KMS-11 (cell line): ENCODE measurements around the gene HAVCR2.

Source experiments
- H2AFZ ChIP-seq: fragments of 200-600 bp; sonication (generic); 2 replicates; pipeline ENCODE4 v1.6.1; 2016; ENCODE audit warnings: antibody characterized with exemption, mixed run types, low read depth
- H3K27ac ChIP-seq: fragments of 200-600 bp; sonication (generic); 2 replicates; pipeline ENCODE4 v1.6.1; 2016; ENCODE audit warnings: mild to moderate bottlenecking, mixed run types
- H3K27me3 ChIP-seq: fragments of 200-600 bp; sonication (generic); 2 replicates; pipeline ENCODE4 v1.6.1; 2017; ENCODE audit warnings: mild to moderate bottlenecking, low read depth, mixed run types, moderate library complexity; ENCODE audit not compliant: insufficient read depth
- H3K36me3 ChIP-seq: fragments of 200-600 bp; sonication (generic); 2 replicates; pipeline ENCODE4 v1.6.1; 2017; ENCODE audit warnings: mild to moderate bottlenecking, mixed run types; ENCODE audit not compliant: insufficient read depth
- H3K4me1 ChIP-seq: fragments of 200-600 bp; sonication (generic); 2 replicates; pipeline ENCODE4 v1.6.1; 2016; ENCODE audit warnings: mild to moderate bottlenecking, low read depth, mixed run types; ENCODE audit not compliant: poor library complexity, severe bottlenecking
- H3K4me2 ChIP-seq: fragments of 200-600 bp; sonication (generic); 2 replicates; pipeline ENCODE4 v1.7.0; 2016; ENCODE audit warnings: mild to moderate bottlenecking, mixed run types
- H3K4me3 ChIP-seq: fragments of 200-600 bp; sonication (generic); IDR thresholded peaks from 2 replicates; pipeline ENCODE4 v1.6.1; 2017; ENCODE audit warnings: low read depth, low read length, mixed read lengths; ENCODE audit not compliant: insufficient read depth
- H3K79me2 ChIP-seq: fragments of 200-600 bp; sonication (generic); 2 replicates; pipeline ENCODE4 v1.6.1; 2016; ENCODE audit warnings: low read depth, mixed run types; ENCODE audit not compliant: insufficient read depth
- H3K9ac ChIP-seq: fragments of 200-600 bp; sonication (generic); 2 replicates; pipeline ENCODE4 v1.6.1; 2016; ENCODE audit warnings: mild to moderate bottlenecking, mixed run types
- H4K20me1 ChIP-seq: fragments of 200-600 bp; sonication (generic); 2 replicates; pipeline ENCODE4 v1.6.1; 2016; ENCODE audit warnings: mild to moderate bottlenecking, mixed run types; ENCODE audit not compliant: insufficient read depth
- CTCF ChIP-seq: fragments of 200-600 bp; sonication (generic); conservative IDR thresholded peaks from 2 replicates; pipeline ENCODE4 v1.6.1; 2017; ENCODE audit warnings: low read depth, mild to moderate bottlenecking, antibody characterized with exemption, low read length, moderate library complexity, mixed read lengths

The HAVCR2 gene

DNA sequence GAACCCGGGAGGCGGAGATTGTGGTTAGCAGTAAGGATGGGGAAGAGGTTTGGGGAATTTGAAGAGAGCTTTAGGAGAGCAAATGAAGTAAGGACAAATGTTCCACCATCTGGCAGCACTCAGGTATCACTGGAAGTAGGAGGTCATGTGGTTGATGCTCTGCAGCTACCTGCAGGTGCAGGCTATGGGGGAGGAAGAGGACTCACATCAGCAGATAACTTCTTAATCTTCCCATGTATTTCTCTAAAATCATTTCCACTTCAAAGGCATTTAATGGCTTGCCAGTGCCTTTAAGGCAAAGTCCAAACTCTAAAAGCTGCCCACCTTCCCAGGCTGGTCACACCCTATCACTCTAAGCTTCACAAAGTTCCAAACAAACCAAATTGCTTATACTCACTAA, 41.8 kb downstream of the HAVCR2 start:
- H3K36me3 ChIP-seq, result no peaks in the 10 kb centered on the region
- H3K79me2 ChIP-seq, result no peaks in the 10 kb centered on the region
- H3K4me2 ChIP-seq, result no peak overlapping the region
- H3K9ac ChIP-seq, result no peak overlapping the region
- no peak for TF ChIP-seq CTCF
- H3K4me3 ChIP-seq, result no peak overlapping the region
- no peak overlapping the region for H3K27ac ChIP-seq
- peaks cover 6% of the 10 kb centered on the region for H3K4me1 ChIP-seq
- no peak overlapping the region for H2AFZ ChIP-seq
- no peaks in the 10 kb centered on the region for H4K20me1 ChIP-seq
- H3K27me3 ChIP-seq, result no peaks in the 10 kb centered on the region

DNA sequence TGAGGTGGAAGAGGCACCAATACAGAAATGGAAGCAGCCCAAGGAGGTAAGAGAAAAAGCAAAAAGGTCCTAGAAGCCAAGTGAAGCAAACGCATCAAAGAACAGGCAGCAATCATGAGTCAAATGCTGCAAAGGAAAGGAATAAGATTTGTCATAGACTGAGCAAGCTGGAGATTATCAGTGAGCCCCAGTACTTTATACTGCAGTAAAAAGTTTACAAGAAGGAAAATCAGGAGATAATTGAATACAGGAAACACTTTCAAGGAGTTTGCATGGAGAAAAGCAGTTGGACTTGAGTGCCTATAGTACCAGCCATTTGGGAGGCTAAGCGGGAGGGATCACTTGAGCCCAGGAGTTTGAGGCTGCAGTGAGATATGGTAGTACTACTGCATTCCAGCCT, 42.8 kb downstream of the HAVCR2 start:
- no peaks in the 10 kb centered on the region for H3K27me3 ChIP-seq
- no peaks in the 10 kb centered on the region for H3K36me3 ChIP-seq
- H4K20me1 ChIP-seq, result no peaks in the 10 kb centered on the region
- TF ChIP-seq CTCF, result no peak
- no peak overlapping the region for H2AFZ ChIP-seq
- peaks cover 6% of the 10 kb centered on the region for H3K4me1 ChIP-seq
- no peaks in the 10 kb centered on the region for H3K79me2 ChIP-seq
- H3K9ac ChIP-seq, result no peak overlapping the region
- H3K4me3 ChIP-seq, result no peak overlapping the region
- no peak overlapping the region for H3K4me2 ChIP-seq
- no peak overlapping the region for H3K27ac ChIP-seq

DNA sequence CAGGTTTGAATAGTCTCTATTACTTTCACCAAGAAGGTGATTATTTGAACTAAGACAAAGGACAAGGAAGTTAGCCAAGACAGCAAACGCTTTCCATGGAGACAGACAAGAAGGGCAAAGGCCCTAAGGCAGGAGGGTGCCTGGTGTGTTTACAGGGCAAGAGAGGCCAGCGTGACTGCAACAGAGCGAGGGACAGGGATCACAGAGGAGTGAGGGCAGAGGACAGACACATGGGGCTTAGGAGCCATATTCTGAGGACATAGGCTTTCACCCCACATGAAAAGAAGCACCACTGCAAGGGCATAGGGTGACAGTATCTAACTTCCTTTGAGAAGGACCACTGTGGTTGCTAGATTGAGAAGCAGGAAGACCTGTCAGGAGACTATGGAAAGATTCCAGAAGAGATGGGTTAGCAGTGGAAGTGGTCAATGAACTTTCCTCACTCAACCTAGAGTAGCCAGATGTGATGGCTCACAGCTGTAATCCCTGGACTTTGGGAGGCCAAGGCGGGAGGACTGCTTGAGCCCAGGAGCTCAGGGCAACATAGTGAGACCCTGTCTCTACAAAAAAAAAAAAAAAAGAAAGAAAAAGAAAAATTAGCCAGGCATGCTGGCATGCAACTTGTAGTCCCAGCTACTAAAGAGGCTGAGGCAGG, 44.9 kb downstream of the HAVCR2 start:
- Histone ChIP-seq H3K79me2 (no peaks in the 10 kb centered on the region), H3K36me3 (no peaks in the 10 kb centered on the region), H3K9ac (no peak overlapping the region), H3K27me3 (no peaks in the 10 kb centered on the region), H3K27ac (no peak overlapping the region), H3K4me1 (peaks cover 6% of the 10 kb centered on the region), H2AFZ (no peak overlapping the region), H4K20me1 (no peaks in the 10 kb centered on the region), H3K4me2 (no peak overlapping the region), H3K4me3 (no peak overlapping the region)
- no peak for TF ChIP-seq CTCF

- Histone ChIP-seq H3K27me3 (no peaks in the 10 kb centered on the region), H4K20me1 (no peaks in the 10 kb centered on the region), H3K79me2 (no peaks in the 10 kb centered on the region), H3K27ac (no peak overlapping the region), H3K4me3 (no peak overlapping the region), H3K36me3 (no peaks in the 10 kb centered on the region), H2AFZ (no peak overlapping the region), H3K4me2 (no peak overlapping the region), H3K4me1 (no peaks in the 10 kb centered on the region), H3K9ac (no peak overlapping the region)
- TF ChIP-seq CTCF, result no peak
Observed at GRCh38 chr5:157059891-157060290, 49.0 kb downstream of the HAVCR2 start.
